Loucy (cell line): ENCODE measurements around the gene SON.

ENCODE experiments used
- H2AFZ ChIP-seq: fragments of 200-600 bp; sonication (generic); 2 replicates; pipeline ENCODE4 v1.6.0; 2016; ENCODE audit warnings: antibody characterized with exemption, mild to moderate bottlenecking, low read length, moderate library complexity
- H3F3A ChIP-seq: fragments of 200-600 bp; 2 replicates; pipeline ENCODE4 v1.6.0; 2016; ENCODE audit warnings: antibody characterized with exemption, low read depth, mild to moderate bottlenecking
- H3K27me3 ChIP-seq: fragments of 200-600 bp; sonication (generic); 2 replicates; pipeline ENCODE4 v1.6.1; 2014; ENCODE audit warnings: low read length, mild to moderate bottlenecking; ENCODE audit not compliant: insufficient read depth, poor library complexity, severe bottlenecking
- H3K36me3 ChIP-seq: fragments of 200-600 bp; sonication (generic); 2 replicates; pipeline ENCODE4 v1.6.1; 2016; ENCODE audit warnings: low read length; ENCODE audit not compliant: insufficient read depth
- H3K4me1 ChIP-seq: fragments of 200-600 bp; sonication (generic); 2 replicates; pipeline ENCODE4 v1.5.1; 2014; ENCODE audit warnings: low read length, mild to moderate bottlenecking; ENCODE audit not compliant: insufficient read depth, poor library complexity, severe bottlenecking
- H3K4me2 ChIP-seq: fragments of 200-600 bp; sonication (generic); 2 replicates; pipeline ENCODE4 v1.6.0; 2014; ENCODE audit warnings: antibody characterized with exemption, low read length, low read depth, mild to moderate bottlenecking; ENCODE audit not compliant: poor library complexity, severe bottlenecking
- H3K4me3 ChIP-seq: fragments of 200-600 bp; sonication (generic); 2 replicates; pipeline ENCODE4 v1.5.1; 2014; ENCODE audit warnings: low read length, mild to moderate bottlenecking, mixed read lengths; ENCODE audit not compliant: poor library complexity, severe bottlenecking
- H3K79me2 ChIP-seq: fragments of 200-600 bp; sonication (generic); 2 replicates; pipeline ENCODE4 v1.6.1; 2014; ENCODE audit warnings: low read length; ENCODE audit not compliant: insufficient read depth
- H3K9ac ChIP-seq: fragments of 200-600 bp; sonication (generic); 2 replicates; pipeline ENCODE4 v1.6.0; 2014; ENCODE audit warnings: mild to moderate bottlenecking, low read depth, low read length, moderate library complexity; ENCODE audit not compliant: poor library complexity, severe bottlenecking
- H3K9me2 ChIP-seq: fragments of 200-600 bp; sonication (generic); replicated peaks from 2 replicates; pipeline ENCODE4 v1.6.1; 2016; ENCODE audit warnings: low read depth, low read length, mixed read lengths
- H3K9me3 ChIP-seq: fragments of 200-600 bp; sonication (generic); 2 replicates; pipeline ENCODE4 v1.6.1; 2014; ENCODE audit warnings: mild to moderate bottlenecking, antibody characterized with exemption, low read length, low read depth; ENCODE audit not compliant: insufficient read depth
- H4K20me1 ChIP-seq: fragments of 200-600 bp; sonication (generic); 2 replicates; pipeline ENCODE4 v1.6.0; 2014; ENCODE audit warnings: antibody characterized with exemption, low read length, mild to moderate bottlenecking; ENCODE audit not compliant: insufficient read depth, poor library complexity, severe bottlenecking
- EZH2phosphoT487 ChIP-seq: fragments of 200-600 bp; IDR thresholded peaks from 2 replicates; pipeline ENCODE4 v1.6.1; 2018; ENCODE audit warnings: antibody characterized with exemption, mild to moderate bottlenecking, moderate library complexity, borderline replicate concordance
- TF ChIP-seq, protein P1 (sequence below): fragments of 200-600 bp; sonication (generic); conservative IDR thresholded peaks from 2 replicates; pipeline ENCODE4 v1.5.1; 2014; ENCODE audit warnings: mild to moderate bottlenecking, antibody characterized with exemption, low read length

Gene SON

GRCh38 chr21:33539616-33540015, 3.2 kb upstream of the SON start:
- H3K79me2 ChIP-seq: peaks cover 60% of the 10 kb centered on the region
- peaks cover 16% of the 10 kb centered on the region for H3K36me3 ChIP-seq
- no peak overlapping the region for H3K4me3 ChIP-seq
- H2AFZ ChIP-seq: no peak overlapping the region
- TF ChIP-seq, protein P1, sequence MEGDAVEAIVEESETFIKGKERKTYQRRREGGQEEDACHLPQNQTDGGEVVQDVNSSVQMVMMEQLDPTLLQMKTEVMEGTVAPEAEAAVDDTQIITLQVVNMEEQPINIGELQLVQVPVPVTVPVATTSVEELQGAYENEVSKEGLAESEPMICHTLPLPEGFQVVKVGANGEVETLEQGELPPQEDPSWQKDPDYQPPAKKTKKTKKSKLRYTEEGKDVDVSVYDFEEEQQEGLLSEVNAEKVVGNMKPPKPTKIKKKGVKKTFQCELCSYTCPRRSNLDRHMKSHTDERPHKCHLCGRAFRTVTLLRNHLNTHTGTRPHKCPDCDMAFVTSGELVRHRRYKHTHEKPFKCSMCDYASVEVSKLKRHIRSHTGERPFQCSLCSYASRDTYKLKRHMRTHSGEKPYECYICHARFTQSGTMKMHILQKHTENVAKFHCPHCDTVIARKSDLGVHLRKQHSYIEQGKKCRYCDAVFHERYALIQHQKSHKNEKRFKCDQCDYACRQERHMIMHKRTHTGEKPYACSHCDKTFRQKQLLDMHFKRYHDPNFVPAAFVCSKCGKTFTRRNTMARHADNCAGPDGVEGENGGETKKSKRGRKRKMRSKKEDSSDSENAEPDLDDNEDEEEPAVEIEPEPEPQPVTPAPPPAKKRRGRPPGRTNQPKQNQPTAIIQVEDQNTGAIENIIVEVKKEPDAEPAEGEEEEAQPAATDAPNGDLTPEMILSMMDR: no peak
- no peak for TF ChIP-seq EZH2phosphoT487
- no peaks in the 10 kb centered on the region for H3K9me3 ChIP-seq
- peak overlapping the region; percentile 100 for H3K9ac ChIP-seq
- peaks cover 20% of the 10 kb centered on the region for H3K4me1 ChIP-seq
- H4K20me1 ChIP-seq: peaks cover 21% of the 10 kb centered on the region
- H3F3A ChIP-seq: peaks cover 9% of the 10 kb centered on the region
- H3K9me2 ChIP-seq: no peaks in the 10 kb centered on the region
- peak overlapping the region; percentile 86 for H3K4me2 ChIP-seq
- no peaks in the 10 kb centered on the region for H3K27me3 ChIP-seq

- peak overlapping the region; percentile 100 for H3K9ac ChIP-seq
- H3K4me1 ChIP-seq: peaks cover 25% of the 10 kb centered on the region
- TF ChIP-seq, protein P1: no peak
- no peak for TF ChIP-seq EZH2phosphoT487
- H3K4me2 ChIP-seq: peak overlapping the region; percentile 86
- peaks cover 71% of the 10 kb centered on the region for H3K79me2 ChIP-seq
- H3K4me3 ChIP-seq: peak overlapping the region; percentile 94
- no peaks in the 10 kb centered on the region for H3K27me3 ChIP-seq
- H4K20me1 ChIP-seq: peaks cover 32% of the 10 kb centered on the region
- H3K9me2 ChIP-seq: no peaks in the 10 kb centered on the region
- H2AFZ ChIP-seq: no peak overlapping the region
- peaks cover 12% of the 10 kb centered on the region; the same call in 1 of the 2 replicates for H3K36me3 ChIP-seq
- H3F3A ChIP-seq: peaks cover 9% of the 10 kb centered on the region
- no peaks in the 10 kb centered on the region for H3K9me3 ChIP-seq
Observed at GRCh38 chr21:33540711-33541104, 2.1 kb upstream of the SON start.

DNA sequence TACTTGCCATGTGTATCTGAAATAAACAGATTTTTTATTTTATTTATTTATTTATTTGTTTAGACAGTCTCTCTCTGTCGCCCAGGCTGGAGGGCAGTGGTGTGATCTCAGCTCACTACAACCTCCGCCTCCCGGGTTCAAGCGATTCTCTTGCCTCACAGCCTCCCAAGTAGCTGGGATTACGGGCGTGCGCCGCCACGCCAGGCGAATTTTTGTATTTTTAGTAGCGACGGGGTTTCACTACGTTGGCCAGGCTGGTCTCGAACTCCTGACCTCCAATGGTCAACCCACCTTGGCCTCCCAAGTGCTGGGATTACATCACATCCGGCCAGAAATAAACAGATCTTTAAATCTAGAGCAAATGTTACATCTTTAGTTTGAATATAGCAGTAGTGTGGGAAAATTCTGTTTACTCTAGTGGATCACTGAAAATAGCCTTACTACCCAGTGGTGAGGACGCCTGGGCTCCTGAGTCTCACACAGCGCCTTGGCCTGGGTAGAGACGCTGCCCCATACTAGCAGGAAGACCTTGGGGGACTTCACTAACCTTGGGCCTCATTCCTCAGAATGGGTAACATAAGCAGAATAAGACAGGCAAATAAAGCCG, 1.6 kb upstream of the SON start:
- Histone ChIP-seq H3K4me1 (peaks cover 27% of the 10 kb centered on the region), H2AFZ (peak overlapping the region; percentile 82; the same call in 1 of the 2 replicates), H3K9me2 (no peaks in the 10 kb centered on the region)

More for the DNA sequence above, 1.6 kb upstream of the SON start:
- H3K4me3 ChIP-seq: peak overlapping the region; percentile 94
- H3K36me3 ChIP-seq: peaks cover 12% of the 10 kb centered on the region; the same call in 1 of the 2 replicates
- TF ChIP-seq EZH2phosphoT487: no peak
- TF ChIP-seq, protein P1: no peak
- H3K9ac ChIP-seq: peak overlapping the region; percentile 100
- peaks cover 9% of the 10 kb centered on the region for H3F3A ChIP-seq
- H3K79me2 ChIP-seq: peaks cover 76% of the 10 kb centered on the region
- no peaks in the 10 kb centered on the region for H3K9me3 ChIP-seq
- no peaks in the 10 kb centered on the region for H3K27me3 ChIP-seq
- peaks cover 37% of the 10 kb centered on the region for H4K20me1 ChIP-seq
- H3K4me2 ChIP-seq: peak overlapping the region; percentile 86
